Endodermal cell (in vitro differentiated cells): ENCODE results near the gene NRP1. TPM values are rescaled to one million over a fixed set of nuclear protein-coding genes. Genes with fewer than 3 reads are reported as not detected.

Experiments used
- DNase-seq: peaks from one replicate; pipeline ENCODE4 v3.0.0-alpha.2; 2017
- H3K27ac ChIP-seq: 2 replicates; pipeline ENCODE4 v1.5.1; 2013; ENCODE audit warnings: mild to moderate bottlenecking, low read depth, low read length, moderate library complexity
- H3K27me3 ChIP-seq: 2 replicates; pipeline ENCODE4 v1.6.1; 2013; ENCODE audit warnings: mild to moderate bottlenecking, low read length, moderate library complexity; ENCODE audit not compliant: insufficient read depth, control insufficient read depth, poor library complexity, severe bottlenecking
- H3K36me3 ChIP-seq: 2 replicates; pipeline ENCODE4 v1.7.0; 2013; ENCODE audit warnings: mild to moderate bottlenecking, low read length, moderate library complexity; ENCODE audit not compliant: control insufficient read depth, insufficient read depth
- H3K4me1 ChIP-seq: one replicate; pipeline ENCODE4 v1.7.0; 2013; ENCODE audit warnings: low read length; ENCODE audit not compliant: control insufficient read depth, insufficient read depth
- H3K4me3 ChIP-seq: 2 replicates; pipeline ENCODE4 v1.5.1; 2013; ENCODE audit warnings: mild to moderate bottlenecking, low read length, moderate library complexity
- H3K9ac ChIP-seq: 2 replicates; pipeline ENCODE4 v1.6.1; 2013; ENCODE audit warnings: mild to moderate bottlenecking, low read length, moderate library complexity; ENCODE audit not compliant: poor library complexity, severe bottlenecking; ENCODE audit errors: extremely low read depth
- H3K9me3 ChIP-seq: 2 replicates; pipeline ENCODE4 v1.6.1; 2013; ENCODE audit warnings: mild to moderate bottlenecking, low read length, moderate library complexity; ENCODE audit not compliant: control insufficient read depth
- H3K27ac Mint-ChIP-seq: 2 replicates; pipeline ENCODE4 v1.8.0; 2020; ENCODE audit warnings: mixed read lengths
- H3K27me3 Mint-ChIP-seq: 2 replicates; pipeline ENCODE4 v1.8.0; 2021; ENCODE audit warnings: mild to moderate bottlenecking, mixed read lengths; ENCODE audit not compliant: insufficient read depth
- H3K36me3 Mint-ChIP-seq: 2 replicates; pipeline ENCODE4 v1.8.0; 2020; ENCODE audit warnings: low read depth, mixed read lengths
- H3K4me1 Mint-ChIP-seq: 2 replicates; pipeline ENCODE4 v1.8.0; 2020; ENCODE audit warnings: mixed read lengths
- H3K4me3 Mint-ChIP-seq: 2 replicates; pipeline ENCODE4 v1.8.0; 2020; ENCODE audit warnings: mild to moderate bottlenecking, moderate library complexity, mixed read lengths
- H3K9me3 Mint-ChIP-seq: 2 replicates; pipeline ENCODE4 v1.8.0; 2020; ENCODE audit warnings: mild to moderate bottlenecking, mixed read lengths
- CTCF ChIP-seq: fragments of 200-600 bp; sonication (generic); conservative IDR thresholded peaks from 2 replicates; pipeline ENCODE4 v1.5.0; 2021; ENCODE audit warnings: antibody characterized with exemption, mild to moderate bottlenecking
- WGBS, 2 experiments: methylation state at CpG; one replicate each; pipeline versions ENCODE4 v1.1.5 to v1.1.7; 2013; ENCODE audit warnings: missing lambda C conversion rate in 2 of 2, mixed read lengths in 1 of 2; ENCODE audit not compliant: insufficient coverage in 1 of 2, insufficient read length in 1 of 2; 5-methylcytosine and 5-hydroxymethylcytosine counted together
- total RNA-seq, 2 donors: library from RNA; stranded (reverse); fragmentation: NEBNext Ultra II Directional in 1 of 2; extraction: Animal tissue kit (Norgen Biotek cat#: 25700) in 1 of 2; gene quantifications; 2 replicates in 1 of 2; 3 replicates in 1 of 2; pipeline ENCODE4 v1.2.1, GENCODE V29; 2021

Gene NRP1
- total RNA-seq, 2 donors from 2014 or later: 20.7 to 30.6 TPM

GRCh38 chr10:33248638-33249037, 85.8 kb downstream of the NRP1 start:
- Histone ChIP-seq H3K9me3 (no peaks in the 10 kb centered on the region), H3K4me3 (no peak overlapping the region), H3K9ac (no peak overlapping the region), H3K36me3 (peaks cover 90% of the 10 kb centered on the region), H3K27me3 (no peaks in the 10 kb centered on the region), H3K27ac (no peak overlapping the region), H3K4me1 (no peaks in the 10 kb centered on the region)
- H3K4me1 Mint-ChIP-seq: peaks cover 31% of the 10 kb centered on the region
- peaks cover 45% of the 10 kb centered on the region for H3K36me3 Mint-ChIP-seq
- H3K9me3 Mint-ChIP-seq: peaks cover 2% of the 10 kb centered on the region
- no peak for DNase-seq
- WGBS, 2 experiments: 83 to 100% methylated on average over 1 of the region's 1 CpG
- TF ChIP-seq CTCF: no peak
- no peak overlapping the region for H3K4me3 Mint-ChIP-seq
- H3K27ac Mint-ChIP-seq: no peak overlapping the region
- H3K27me3 Mint-ChIP-seq: no peaks in the 10 kb centered on the region

GRCh38 chr10:33247221-33247922, 87.1 kb downstream of the NRP1 start:
- no peaks in the 10 kb centered on the region for H3K27me3 ChIP-seq
- H3K27ac Mint-ChIP-seq: no peak overlapping the region
- no peak overlapping the region for H3K27ac ChIP-seq
- peaks cover 41% of the 10 kb centered on the region for H3K4me1 Mint-ChIP-seq
- no peak for DNase-seq
- H3K27me3 Mint-ChIP-seq: no peaks in the 10 kb centered on the region
- H3K36me3 ChIP-seq: peaks cover 77% of the 10 kb centered on the region
- H3K4me3 ChIP-seq: no peak overlapping the region
- no peaks in the 10 kb centered on the region for H3K9me3 ChIP-seq
- H3K9ac ChIP-seq: no peak overlapping the region
- H3K4me3 Mint-ChIP-seq: no peak overlapping the region
- TF ChIP-seq CTCF: no peak
- peaks cover 2% of the 10 kb centered on the region for H3K9me3 Mint-ChIP-seq
- peaks cover 33% of the 10 kb centered on the region for H3K36me3 Mint-ChIP-seq
- WGBS, 2 experiments: 97% methylated on average over 11 of the region's 11 CpGs
- peaks cover 10% of the 10 kb centered on the region for H3K4me1 ChIP-seq

- no peak overlapping the region for H3K27ac Mint-ChIP-seq
- TF ChIP-seq CTCF: no peak
- H3K4me1 Mint-ChIP-seq: peaks cover 53% of the 10 kb centered on the region
- H3K27me3 ChIP-seq: no peaks in the 10 kb centered on the region
- peaks cover 14% of the 10 kb centered on the region for H3K36me3 Mint-ChIP-seq
- peaks cover 16% of the 10 kb centered on the region for H3K4me1 ChIP-seq
- H3K9ac ChIP-seq: no peak overlapping the region
- H3K9me3 Mint-ChIP-seq: no peaks in the 10 kb centered on the region
- no peaks in the 10 kb centered on the region for H3K9me3 ChIP-seq
- 93 to 100% methylated on average over 1 of the region's 1 CpG for WGBS, 2 experiments
- H3K27ac ChIP-seq: no peak overlapping the region
- H3K36me3 ChIP-seq: peaks cover 57% of the 10 kb centered on the region
- DNase-seq: no peak
- no peak overlapping the region for H3K4me3 Mint-ChIP-seq
- no peak overlapping the region for H3K4me3 ChIP-seq
- H3K27me3 Mint-ChIP-seq: no peaks in the 10 kb centered on the region
These were observed 89.1 kb downstream of the NRP1 start for GRCh38 chr10:33245343-33245742.
